GM12891 (cell line): ENCODE results near the gene DGKZ.

ENCODE experiments used
- POLR2AphosphoS5 ChIP-seq: IDR thresholded peaks from 2 replicates; pipeline ENCODE4 v1.6.1; 2011; ENCODE audit warnings: low read depth, low read length, control low read depth
- TAF1 ChIP-seq: IDR thresholded peaks from 2 replicates; pipeline ENCODE4 v1.6.1; 2011; ENCODE audit warnings: low read depth, low read length, control low read depth

DNA sequence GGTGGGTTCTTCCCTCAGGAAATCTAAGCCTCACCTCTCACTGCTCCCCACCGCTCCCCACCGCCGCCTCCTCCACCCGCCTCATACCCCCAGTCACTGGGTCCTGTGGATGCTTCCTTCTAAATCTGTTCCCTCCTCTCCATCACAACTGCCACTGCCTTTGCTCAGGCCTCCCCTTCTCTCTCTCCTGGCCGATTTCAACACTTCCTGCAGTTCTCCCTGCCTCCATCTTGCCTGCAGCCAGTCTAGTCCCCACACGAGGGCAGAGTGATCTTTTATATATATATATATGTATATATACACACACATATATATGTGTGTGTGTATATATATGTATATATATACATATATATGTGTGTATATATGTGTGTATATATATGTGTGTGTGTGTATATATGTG, 42.0 kb upstream of the DGKZ start:
- no peak for TF ChIP-seq POLR2AphosphoS5
- TF ChIP-seq TAF1, result no peak
